DND-41 (cell line): ENCODE data around the gene CHKB.
"Not testable (repeated sequence)": the region's sequence is repeated elsewhere in the genome, so short reads cannot be mapped to it uniquely, and the experiment has no call there.

Experiments used
- ATAC-seq: fragments of 200-7000 bp; cut with Tn5 transposase; 3 replicates; pipeline ENCODE4 v1.9.1; 2021; ENCODE audit warnings: low read depth; ENCODE audit not compliant: insufficient read depth
- DNase-seq: peaks from one replicate; pipeline ENCODE4 v3.0.0-alpha.2; 2020
- H2AFZ ChIP-seq: 2 replicates; pipeline ENCODE4 v1.6.0; 2012; ENCODE audit warnings: low read depth, low read length
- H3K27ac ChIP-seq: 2 replicates; pipeline ENCODE4 v1.5.1; 2012; ENCODE audit warnings: low read length, inconsistent platforms
- H3K27me3 ChIP-seq: fragments of 200-600 bp; sonication (generic); 2 replicates; pipeline ENCODE4 v1.6.0; 2012; ENCODE audit warnings: low read length, mild to moderate bottlenecking, inconsistent platforms; ENCODE audit not compliant: insufficient read depth, poor library complexity
- H3K36me3 ChIP-seq: 2 replicates; pipeline ENCODE4 v1.5.1; 2012; ENCODE audit warnings: low read length, inconsistent platforms; ENCODE audit not compliant: insufficient read depth
- H3K4me1 ChIP-seq: 2 replicates; pipeline ENCODE4 v1.5.1; 2012; ENCODE audit warnings: mild to moderate bottlenecking, low read length; ENCODE audit not compliant: insufficient read depth
- H3K4me2 ChIP-seq: 2 replicates; pipeline ENCODE4 v1.6.0; 2012; ENCODE audit warnings: mild to moderate bottlenecking, moderate library complexity, low read length, inconsistent platforms; ENCODE audit not compliant: insufficient read depth
- H3K4me3 ChIP-seq, 2 experiments: fragments of 200-600 bp in 1 of 2; shearing (Covaris generic) in 1 of 2; 2 replicates each; pipeline ENCODE4 v1.5.1; 2012 to 2016; ENCODE audit warnings: inconsistent platforms in 2 of 2, low read length in 2 of 2, mild to moderate bottlenecking in 2 of 2, low read depth in 1 of 2, moderate library complexity in 1 of 2
- H3K79me2 ChIP-seq: 2 replicates; pipeline ENCODE4 v1.6.0; 2012; ENCODE audit warnings: low read length, inconsistent platforms; ENCODE audit not compliant: insufficient read depth
- H3K9ac ChIP-seq: 2 replicates; pipeline ENCODE4 v1.6.0; 2012; ENCODE audit warnings: low read depth, mild to moderate bottlenecking, inconsistent platforms, low read length, moderate library complexity
- H3K9me3 ChIP-seq: 2 replicates; pipeline ENCODE4 v1.5.1; 2012; ENCODE audit warnings: low read length, moderate library complexity, mild to moderate bottlenecking, inconsistent platforms; ENCODE audit not compliant: insufficient read depth, severe bottlenecking
- H4K20me1 ChIP-seq: 2 replicates; pipeline ENCODE4 v1.6.0; 2012; ENCODE audit warnings: low read length; ENCODE audit not compliant: insufficient read depth
- CTCF ChIP-seq: IDR thresholded peaks from 2 replicates; pipeline ENCODE4 v1.5.1; 2012; ENCODE audit warnings: borderline replicate concordance, low read length, moderate library complexity, mild to moderate bottlenecking; ENCODE audit not compliant: poor library complexity, severe bottlenecking; ENCODE audit errors: extremely low read depth
- EZH2 ChIP-seq: IDR thresholded peaks from 3 replicates; pipeline ENCODE4 v1.6.1; 2012; ENCODE audit warnings: borderline replicate concordance, low read depth, mild to moderate bottlenecking, moderate library complexity, low read length, inconsistent platforms; ENCODE audit not compliant: severe bottlenecking

CHKB gene

DNA sequence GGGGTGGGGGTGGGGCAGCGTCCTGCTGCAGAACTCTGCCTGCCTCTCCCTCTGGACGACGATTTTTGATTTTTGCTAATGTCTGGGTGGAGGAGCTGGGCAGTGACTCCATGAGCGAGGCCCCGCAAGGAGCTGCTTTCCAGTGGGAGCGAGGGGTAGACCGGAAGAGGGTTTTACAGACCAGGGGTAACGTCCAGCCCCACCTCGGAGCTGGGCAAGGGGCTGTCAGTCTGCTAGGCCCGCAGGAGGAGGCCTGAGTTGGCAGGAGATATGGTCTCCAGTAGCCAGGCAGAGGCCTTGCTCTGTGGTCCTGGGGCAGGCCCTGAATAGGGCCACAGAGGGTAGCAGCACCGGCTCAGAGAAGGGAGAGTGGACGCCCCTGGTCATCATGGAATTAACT lies 26.9 kb upstream of the CHKB start:
- DNase-seq (no peak), ATAC-seq (no peak)
- Histone ChIP-seq H3K36me3 (no peaks in the 10 kb centered on the region), H3K4me1 (no peaks in the 10 kb centered on the region), H4K20me1 (no peaks in the 10 kb centered on the region), H3K4me3 (no peak overlapping the region), H3K4me2 (no peak overlapping the region), H3K9me3 (no peaks in the 10 kb centered on the region), H3K9ac (no peak overlapping the region), H3K79me2 (no peaks in the 10 kb centered on the region), H3K27me3 (no peaks in the 10 kb centered on the region), H2AFZ (no peak overlapping the region), H3K27ac (no peak overlapping the region)
- TF ChIP-seq EZH2 (no peak), CTCF (no peak)

- Histone ChIP-seq H3K36me3 (no peaks in the 10 kb centered on the region), H3K4me3 (no peak overlapping the region), H2AFZ (no peak overlapping the region), H3K27me3 (no peaks in the 10 kb centered on the region), H3K79me2 (no peaks in the 10 kb centered on the region), H3K27ac (no peak overlapping the region), H3K9ac (no peak overlapping the region), H3K4me2 (no peak overlapping the region), H3K9me3 (no peaks in the 10 kb centered on the region), H4K20me1 (no peaks in the 10 kb centered on the region), H3K4me1 (no peaks in the 10 kb centered on the region)
- ATAC-seq: no peak
- no peak for DNase-seq
- TF ChIP-seq CTCF (no peak), EZH2 (no peak)
Measured at GRCh38 chr22:50608996-50609395, 26.3 kb upstream of the CHKB start.

DNA sequence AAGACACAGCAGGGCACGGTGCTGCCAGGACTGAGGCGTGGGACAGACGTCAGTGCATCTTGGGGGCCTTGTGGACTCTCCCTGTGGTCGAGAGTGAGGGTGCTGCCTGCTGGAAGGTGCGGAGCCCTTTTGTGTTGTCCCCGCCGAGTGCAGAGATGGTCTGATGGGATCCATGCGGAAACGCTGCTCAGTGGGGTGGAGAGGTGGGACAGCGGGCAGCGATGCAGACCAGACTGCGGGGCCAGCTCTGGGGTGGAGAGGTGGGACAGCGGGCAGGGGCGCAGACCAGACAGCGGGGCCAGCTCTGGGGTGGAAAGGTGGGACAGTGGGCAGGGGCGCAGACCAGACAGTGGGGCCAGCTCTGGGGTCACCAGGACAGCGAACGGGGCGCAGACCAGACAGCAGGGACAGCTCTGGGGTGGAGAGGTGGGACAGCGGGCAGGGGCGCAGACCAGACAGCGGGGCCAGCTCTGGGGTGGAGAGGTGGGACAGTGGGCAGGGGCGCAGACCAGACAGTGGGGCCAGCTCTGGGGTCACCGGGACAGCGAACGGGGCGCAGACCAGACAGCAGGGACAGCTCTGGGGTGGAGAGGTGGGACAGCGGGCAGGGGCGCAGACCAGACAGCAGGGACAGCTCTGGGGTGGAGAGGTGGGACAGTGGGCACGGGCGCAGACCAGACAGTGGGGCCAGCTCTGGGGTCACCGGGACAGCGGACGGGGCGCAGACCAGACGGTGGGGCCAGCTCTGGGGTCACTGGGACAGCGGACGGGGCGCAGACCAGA lies 25.6 kb upstream of the CHKB start:
- not testable (repeated sequence) for H3K36me3 ChIP-seq, H3K27me3 ChIP-seq, H2AFZ ChIP-seq, H3K79me2 ChIP-seq, DNase-seq, H3K4me2 ChIP-seq, H4K20me1 ChIP-seq, H3K9me3 ChIP-seq, H3K4me1 ChIP-seq, H3K9ac ChIP-seq, ATAC-seq, H3K4me3 ChIP-seq, H3K27ac ChIP-seq

DNA sequence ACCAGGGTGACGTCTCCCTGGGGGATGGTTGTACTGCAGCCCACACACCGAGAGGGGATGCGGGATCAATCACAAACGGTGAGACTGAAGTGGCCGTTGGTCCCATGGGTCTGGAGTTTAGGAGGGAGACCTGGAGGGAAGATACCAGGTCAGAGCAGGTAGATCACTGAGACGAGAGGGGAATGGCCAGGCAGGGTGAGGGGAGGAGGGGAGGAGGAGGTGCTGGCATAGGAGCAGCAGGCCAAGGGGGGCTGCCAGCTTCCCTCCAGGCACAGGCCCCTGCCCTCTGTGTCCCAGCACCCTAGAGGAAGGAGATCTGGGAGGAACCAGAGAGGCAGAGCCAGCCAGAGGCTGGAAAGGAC lies 25.0 kb upstream of the CHKB start:
- DNase-seq (no peak), ATAC-seq (no peak)
- Histone ChIP-seq H3K4me2 (no peak overlapping the region), H3K27ac (no peak overlapping the region), H3K4me1 (no peaks in the 10 kb centered on the region), H3K79me2 (no peaks in the 10 kb centered on the region), H3K9me3 (no peaks in the 10 kb centered on the region), H3K36me3 (no peaks in the 10 kb centered on the region), H3K9ac (no peak overlapping the region), H4K20me1 (no peaks in the 10 kb centered on the region), H2AFZ (no peak overlapping the region), H3K4me3 (no peak overlapping the region), H3K27me3 (no peaks in the 10 kb centered on the region)
- TF ChIP-seq EZH2 (no peak), CTCF (no peak)
